ENCODE data around the gene HDHD5.

The HDHD5 gene

GRCh38 chr22:17131686-17132085 is 27.4 kb downstream of the HDHD5 start:
- Histone ChIP-seq H3K4me3 (no peak overlapping the region), H3K27ac (no peak overlapping the region)

GRCh38 chr22:17130199-17130598 is 28.9 kb downstream of the HDHD5 start:
- Histone ChIP-seq H3K4me3 (no peak overlapping the region), H3K27ac (no peak overlapping the region)

- Histone ChIP-seq H3K27ac (peak within 1 kb of the TSS in 1 of 21 experiments; percentile 30), H3K4me3 (peak within 1 kb of the TSS; percentile 33 to 63 (median 45))
These were observed 37.6 kb downstream of the HDHD5 start, which contains the start of gene TMEM121B for GRCh38 chr22:17121233-17122195. TSS of gene TMEM121B (minus strand) at chr22:17121360. CDS start at chr22:17121127, 233 bp downstream.

GRCh38 chr22:17120711-17121232 is 38.3 kb downstream of the HDHD5 start:
- peak overlapping the region; percentile 33 to 63 (median 45) for H3K4me3 ChIP-seq
- peak overlapping the region in 1 of 21 experiments; percentile 30 for H3K27ac ChIP-seq

- peak overlapping the region in 5 of 7 experiments; percentile 33 to 63 (median 57) for H3K4me3 ChIP-seq
- no peak overlapping the region for H3K27ac ChIP-seq
These were observed 38.8 kb downstream of the HDHD5 start for GRCh38 chr22:17120281-17120680.

- no peak overlapping the region for H3K27ac ChIP-seq
- no peak overlapping the region for H3K4me3 ChIP-seq
These were observed 39.4 kb downstream of the HDHD5 start for GRCh38 chr22:17119481-17120202.

- Histone ChIP-seq H3K4me3 (no peak overlapping the region), H3K27ac (peak overlapping the region in 2 of 21 experiments; percentile 31 to 36)
These were observed 40.7 kb downstream of the HDHD5 start for GRCh38 chr22:17118342-17118741.

- Histone ChIP-seq H3K4me3 (no peak overlapping the region), H3K27ac (peak overlapping the region in 2 of 21 experiments; percentile 31 to 36)
These were observed 41.2 kb downstream of the HDHD5 start for GRCh38 chr22:17117890-17118289.

- H3K27ac ChIP-seq, result peak overlapping the region in 4 of 21 experiments; percentile 25 to 50 (median 34)
- H3K4me3 ChIP-seq, result no peak overlapping the region
These were observed 41.7 kb downstream of the HDHD5 start for GRCh38 chr22:17117400-17117799.

- H3K4me3 ChIP-seq, result no peak overlapping the region
- H3K27ac ChIP-seq, result peak overlapping the region in 3 of 21 experiments; percentile 25 to 48 (median 31)
These were observed 42.3 kb downstream of the HDHD5 start for GRCh38 chr22:17116572-17117330.

GRCh38 chr22:17115945-17116565 is 43.0 kb downstream of the HDHD5 start:
- H3K27ac ChIP-seq, result peak overlapping the region in 3 of 21 experiments; percentile 25 to 48 (median 31)

GRCh38 chr22:17115236-17115635 is 43.8 kb downstream of the HDHD5 start:
- Histone ChIP-seq H3K4me3 (no peak overlapping the region), H3K27ac (no peak overlapping the region)

More at GRCh38 chr22:17115945-17116565, 43.0 kb downstream of the HDHD5 start:
- H3K4me3 ChIP-seq, result no peak overlapping the region

GRCh38 chr22:17114898-17115235 is 44.2 kb downstream of the HDHD5 start:
- Histone ChIP-seq H3K4me3 (no peak overlapping the region), H3K27ac (no peak overlapping the region)

- H3K27ac ChIP-seq, result no peak overlapping the region
- H3K4me3 ChIP-seq, result no peak overlapping the region
These were observed 44.7 kb downstream of the HDHD5 start for GRCh38 chr22:17114173-17114897.

- Histone ChIP-seq H3K4me3 (no peak overlapping the region), H3K27ac (no peak overlapping the region)
These were observed 45.5 kb downstream of the HDHD5 start for GRCh38 chr22:17113600-17113999.

GRCh38 chr22:17112491-17113042 is 46.5 kb downstream of the HDHD5 start:
- Histone ChIP-seq H3K4me3 (no peak overlapping the region), H3K27ac (no peak overlapping the region)

GRCh38 chr22:17110791-17111550 is 48.1 kb downstream of the HDHD5 start:
- Histone ChIP-seq H3K4me3 (no peak overlapping the region), H3K27ac (no peak overlapping the region)
